ENCODE results near the gene ASB16.

DNA sequence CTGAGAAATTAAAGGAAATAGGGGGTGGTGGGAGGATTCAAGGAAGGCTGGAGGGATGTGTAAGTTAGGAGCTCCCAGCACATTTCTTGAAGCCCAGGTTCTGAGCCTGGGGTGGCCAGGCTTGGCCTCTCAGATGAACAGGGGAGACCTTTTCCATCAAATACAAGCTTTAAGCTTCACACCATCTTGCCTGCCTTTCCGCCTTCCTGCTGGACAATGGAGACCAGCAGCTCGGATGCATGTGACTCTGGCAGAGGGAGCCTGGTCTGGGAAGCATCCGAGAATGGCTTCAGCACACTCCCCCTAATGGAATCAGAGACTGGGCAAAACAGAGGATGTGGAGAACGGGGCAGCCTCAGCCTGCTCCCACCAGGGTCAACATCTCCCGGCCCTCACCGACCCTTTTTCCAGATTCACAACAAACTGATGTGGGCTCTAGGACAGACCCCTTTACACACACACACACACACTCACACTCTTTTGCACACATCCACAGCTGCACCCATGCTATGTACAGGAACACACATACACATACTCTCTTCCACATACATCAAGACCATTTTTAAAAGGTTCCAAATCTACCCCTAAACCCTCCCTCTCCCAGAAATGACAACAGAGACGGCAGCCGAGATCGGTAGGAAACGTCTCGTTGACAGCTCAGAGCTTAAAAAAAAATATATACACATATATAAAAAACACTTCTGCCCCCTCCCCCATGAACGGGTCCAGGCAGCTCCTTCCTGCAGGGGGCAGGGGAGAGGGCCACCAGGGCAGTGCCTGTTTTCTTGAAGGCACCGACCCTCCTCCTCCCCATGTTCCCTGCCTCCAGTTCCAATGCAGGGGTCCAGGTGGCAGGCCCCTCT, 35.7 kb downstream of the ASB16 start:
- no peak for TF ChIP-seq YY1 (IDR thresholded peaks at IDR 0.05; ENCODE audit: insufficient read depth, insufficient read length)
- no peak for TF ChIP-seq ZNF274 (IDR thresholded peaks at IDR 0.05; ENCODE audit: low read depth, low read length)
- TF ChIP-seq SUZ12 (IDR thresholded peaks at IDR 0.05; ENCODE audit: extremely low read depth, insufficient read depth, insufficient read length), result no peak

Data from NT2/D1 (cell line).